ENCODE results near the gene CPSF7. TPM values are rescaled to one million over a fixed set of nuclear protein-coding genes. Genes with fewer than 3 reads are reported as not detected.

The CPSF7 gene
- total RNA-seq, 1 donor = 33.2 TPM

DNA sequence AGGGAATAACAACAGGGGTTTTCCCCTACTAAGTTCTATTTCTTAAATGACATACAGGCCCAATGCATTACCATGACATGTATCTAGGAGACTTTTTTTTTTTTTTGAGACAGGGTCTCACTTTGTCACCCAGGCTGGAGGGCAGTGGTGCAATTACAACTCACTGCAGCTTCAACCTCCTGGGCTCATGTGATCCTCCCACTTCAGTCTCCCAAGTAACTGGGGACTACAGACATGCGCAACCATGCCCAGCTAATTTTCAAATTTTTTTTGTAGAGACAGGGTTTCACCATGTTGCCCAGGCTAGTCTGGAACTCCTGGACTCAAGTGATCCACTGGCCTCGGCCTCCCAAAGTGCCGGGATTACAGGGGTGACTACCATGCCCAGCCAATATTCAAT lies 7.5 kb downstream of the CPSF7 start:
- H3K4me3 ChIP-seq (ENCODE audit: low read depth, low read length) = no peak overlapping the region
- TF ChIP-seq, protein P1, sequence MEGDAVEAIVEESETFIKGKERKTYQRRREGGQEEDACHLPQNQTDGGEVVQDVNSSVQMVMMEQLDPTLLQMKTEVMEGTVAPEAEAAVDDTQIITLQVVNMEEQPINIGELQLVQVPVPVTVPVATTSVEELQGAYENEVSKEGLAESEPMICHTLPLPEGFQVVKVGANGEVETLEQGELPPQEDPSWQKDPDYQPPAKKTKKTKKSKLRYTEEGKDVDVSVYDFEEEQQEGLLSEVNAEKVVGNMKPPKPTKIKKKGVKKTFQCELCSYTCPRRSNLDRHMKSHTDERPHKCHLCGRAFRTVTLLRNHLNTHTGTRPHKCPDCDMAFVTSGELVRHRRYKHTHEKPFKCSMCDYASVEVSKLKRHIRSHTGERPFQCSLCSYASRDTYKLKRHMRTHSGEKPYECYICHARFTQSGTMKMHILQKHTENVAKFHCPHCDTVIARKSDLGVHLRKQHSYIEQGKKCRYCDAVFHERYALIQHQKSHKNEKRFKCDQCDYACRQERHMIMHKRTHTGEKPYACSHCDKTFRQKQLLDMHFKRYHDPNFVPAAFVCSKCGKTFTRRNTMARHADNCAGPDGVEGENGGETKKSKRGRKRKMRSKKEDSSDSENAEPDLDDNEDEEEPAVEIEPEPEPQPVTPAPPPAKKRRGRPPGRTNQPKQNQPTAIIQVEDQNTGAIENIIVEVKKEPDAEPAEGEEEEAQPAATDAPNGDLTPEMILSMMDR (IDR thresholded peaks at IDR 0.05; ENCODE audit: insufficient read depth, low read depth, low read length) = no peak
- DNase-seq (ENCODE audit: low read depth) = no peak

DNA sequence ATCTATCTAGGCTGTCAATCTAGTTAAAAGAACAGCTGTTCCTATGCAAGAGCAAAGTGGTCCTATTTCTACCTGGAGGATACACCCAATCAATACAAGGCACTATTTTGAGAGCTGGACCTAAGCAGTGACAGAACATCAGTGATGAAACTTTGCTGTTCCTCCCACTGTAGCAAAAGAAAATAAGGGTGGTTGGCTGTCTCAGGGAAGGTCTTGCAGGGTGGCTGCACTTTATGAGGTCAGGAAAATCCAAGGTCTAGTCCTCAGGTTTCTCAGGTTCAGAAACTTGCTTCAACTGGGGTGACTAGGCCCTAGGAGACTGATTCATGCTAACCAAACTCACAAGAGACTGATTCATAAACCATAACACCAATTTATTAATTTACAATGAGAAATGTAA lies 11.6 kb downstream of the CPSF7 start:
- TF ChIP-seq, protein P1 (IDR thresholded peaks at IDR 0.05; ENCODE audit: insufficient read depth, low read depth, low read length) = no peak
- no peak for DNase-seq (ENCODE audit: low read depth)
- no peak overlapping the region for H3K4me3 ChIP-seq (ENCODE audit: low read depth, low read length)

DNA sequence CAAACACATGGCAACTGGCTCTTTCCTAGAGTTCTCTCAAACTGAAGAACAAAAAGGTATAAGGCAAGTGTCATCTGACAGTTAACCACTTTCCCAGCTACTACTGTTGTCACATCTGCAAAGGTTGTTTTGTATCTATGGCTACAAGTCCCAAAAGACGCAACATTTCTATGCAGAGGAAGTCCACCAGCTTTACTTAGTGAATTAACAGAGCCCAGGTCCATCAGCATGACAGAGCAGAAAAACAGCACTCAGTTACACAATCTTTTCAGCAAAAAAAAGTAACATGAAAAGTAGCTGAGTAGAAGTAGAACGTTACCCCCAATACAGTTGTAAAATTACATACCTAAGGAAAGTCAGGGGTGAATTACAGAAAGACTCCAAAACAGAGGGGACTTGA lies 12.1 kb downstream of the CPSF7 start:
- peak; percentile 63 for DNase-seq (ENCODE audit: low read depth)
- H3K4me3 ChIP-seq (ENCODE audit: low read depth, low read length) = no peak overlapping the region
- TF ChIP-seq, protein P1 (IDR thresholded peaks at IDR 0.05; ENCODE audit: insufficient read depth, low read depth, low read length) = no peak

DNA sequence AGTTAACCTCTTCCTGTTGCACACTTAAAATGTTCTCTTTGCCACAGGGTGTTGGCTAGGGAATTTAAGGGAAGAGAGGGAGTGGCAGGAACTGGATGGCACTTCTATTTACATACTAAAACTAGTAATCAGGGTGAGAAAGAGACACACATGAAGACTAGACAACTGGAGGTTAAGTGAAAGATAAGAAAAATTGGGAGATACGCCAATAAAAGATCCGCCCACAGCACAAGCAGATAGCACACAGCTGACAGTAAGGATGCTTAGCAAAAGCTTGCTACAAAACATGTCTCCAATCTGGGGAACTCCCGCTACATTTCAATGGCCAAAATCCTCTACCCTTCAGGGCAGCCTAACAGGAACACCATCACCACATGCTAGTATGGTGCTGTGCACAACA lies 12.8 kb downstream of the CPSF7 start:
- TF ChIP-seq, protein P1 (IDR thresholded peaks at IDR 0.05; ENCODE audit: insufficient read depth, low read depth, low read length) = no peak
- no peak for DNase-seq (ENCODE audit: low read depth)
- H3K4me3 ChIP-seq (ENCODE audit: low read depth, low read length) = no peak overlapping the region

DNA sequence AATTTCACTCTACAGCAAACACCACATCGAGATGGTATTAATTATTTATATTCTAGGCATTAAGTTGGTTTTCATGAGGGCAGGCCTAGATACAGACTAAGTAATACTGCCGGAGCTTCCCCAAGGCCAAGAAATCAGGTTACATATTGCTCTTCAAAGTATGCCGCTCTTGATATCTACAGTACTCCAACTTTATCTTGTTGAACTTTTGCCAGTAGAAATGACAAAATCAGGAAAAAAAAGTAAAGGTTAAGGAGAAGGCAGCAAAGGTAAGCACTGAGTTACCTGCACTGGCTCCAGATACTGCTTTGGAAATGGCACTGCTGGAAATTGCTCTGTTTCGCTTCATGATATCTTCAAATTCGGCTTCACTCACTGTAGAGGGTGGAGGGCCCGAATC lies 14.4 kb downstream of the CPSF7 start:
- TF ChIP-seq, protein P1 (IDR thresholded peaks at IDR 0.05; ENCODE audit: insufficient read depth, low read depth, low read length) = no peak
- H3K4me3 ChIP-seq (ENCODE audit: low read depth, low read length) = no peak overlapping the region
- DNase-seq (ENCODE audit: low read depth) = no peak

DNA sequence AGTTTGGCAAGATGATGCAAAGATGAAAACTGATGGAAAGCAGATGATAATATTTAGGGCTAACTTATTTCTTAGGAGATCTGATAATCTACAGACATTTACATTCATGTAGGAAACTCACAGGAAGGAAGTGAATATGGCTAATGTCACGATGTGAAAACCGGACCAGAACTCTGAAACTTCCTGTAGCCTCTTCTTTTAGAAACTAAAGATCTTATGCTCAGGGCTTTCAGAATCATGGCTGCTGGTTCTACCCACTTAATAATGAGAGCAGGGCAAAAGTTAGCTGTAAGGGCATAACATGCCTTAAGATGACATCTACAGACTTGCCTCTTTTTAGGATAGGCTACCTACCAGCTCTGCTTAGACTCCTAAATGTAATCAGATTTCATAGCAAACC lies 15.2 kb downstream of the CPSF7 start:
- no peak for DNase-seq (ENCODE audit: low read depth)
- TF ChIP-seq, protein P1 (IDR thresholded peaks at IDR 0.05; ENCODE audit: insufficient read depth, low read depth, low read length) = no peak
- H3K4me3 ChIP-seq (ENCODE audit: low read depth, low read length) = no peak overlapping the region

DNA sequence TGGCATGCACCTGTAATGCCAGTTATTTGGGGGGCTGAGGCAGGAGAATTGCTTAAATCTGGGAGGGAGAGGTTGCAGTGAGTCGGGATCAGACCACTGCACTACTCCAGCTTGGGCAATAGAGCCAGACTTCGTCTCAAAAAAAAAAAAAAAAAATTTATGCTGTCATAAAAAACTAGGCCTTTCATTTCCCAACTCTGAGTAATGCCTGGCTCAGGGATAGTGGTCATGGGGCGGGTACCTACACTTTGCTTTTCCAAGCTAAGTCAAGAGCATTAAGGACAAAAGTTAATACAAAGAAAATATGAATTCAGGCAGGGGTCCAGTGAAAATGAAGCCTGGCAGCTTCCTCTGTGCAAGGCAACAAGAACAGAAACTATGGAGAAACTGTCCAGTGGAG lies 16.3 kb downstream of the CPSF7 start:
- DNase-seq (ENCODE audit: low read depth) = peak; percentile 39
- TF ChIP-seq, protein P1 (IDR thresholded peaks at IDR 0.05; ENCODE audit: insufficient read depth, low read depth, low read length) = no peak
- no peak overlapping the region for H3K4me3 ChIP-seq (ENCODE audit: low read depth, low read length)
